ENCODE results near the gene RELB.
"Not testable (repeated sequence)": the region's sequence is repeated elsewhere in the genome, so short reads cannot be mapped to it uniquely, and the experiment has no call there.

RELB gene

DNA sequence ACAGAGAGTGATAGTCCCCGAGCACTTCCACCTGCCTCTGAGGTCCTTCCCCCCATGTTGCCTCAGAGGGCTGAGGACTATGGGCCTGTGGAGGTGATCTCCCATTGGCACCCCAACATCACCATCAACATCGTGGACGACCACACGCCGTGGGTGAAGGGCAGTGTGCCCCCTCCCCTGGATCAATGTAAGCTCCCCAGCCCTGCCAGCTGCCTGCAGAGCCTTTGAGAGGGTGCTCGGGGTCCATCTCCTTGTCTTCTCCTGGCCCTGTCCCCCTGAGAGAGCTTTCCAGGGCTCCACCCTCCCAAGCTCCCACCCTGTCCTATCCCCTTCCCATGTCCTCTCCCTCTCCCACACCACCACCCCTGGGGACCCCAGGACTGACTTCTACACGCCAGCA is 14.9 kb upstream of the RELB start:
- no peak for DNase-seq (ENCODE audit: low read depth in 3 of 3, low spot score in 1 of 3)

- DNase-seq (ENCODE audit: low read depth in 3 of 3, low spot score in 1 of 3) = no peak
Observed at GRCh38 chr19:44987148-44987675, 14.1 kb upstream of the RELB start.

DNA sequence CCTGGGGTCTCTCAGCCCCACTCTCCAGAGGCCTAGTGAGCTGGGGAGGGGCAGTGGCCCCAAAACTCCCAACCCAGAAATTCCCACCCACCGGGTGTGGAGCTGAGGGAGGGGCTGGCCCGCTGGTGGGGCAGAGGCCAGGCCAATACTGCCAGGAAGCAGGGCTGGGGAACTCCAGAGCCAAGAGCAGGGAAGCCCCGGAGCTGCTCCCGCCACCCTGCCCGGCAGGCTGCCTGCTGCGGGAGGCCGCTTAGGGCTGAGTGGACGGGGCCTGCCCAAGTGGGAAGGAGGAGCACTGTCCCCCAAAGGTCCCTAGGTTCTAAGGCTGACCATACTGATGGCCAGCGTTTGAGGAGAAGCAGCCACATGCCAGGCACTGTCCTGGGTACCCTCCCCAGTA is 13.0 kb upstream of the RELB start:
- no peak for DNase-seq (ENCODE audit: low read depth in 3 of 3, low spot score in 1 of 3)

- DNase-seq (ENCODE audit: low read depth in 3 of 3, low spot score in 1 of 3) = peak; percentile 21 to 50 (median 29)
Observed at GRCh38 chr19:44988896-44989556, 12.2 kb upstream of the RELB start.

DNA sequence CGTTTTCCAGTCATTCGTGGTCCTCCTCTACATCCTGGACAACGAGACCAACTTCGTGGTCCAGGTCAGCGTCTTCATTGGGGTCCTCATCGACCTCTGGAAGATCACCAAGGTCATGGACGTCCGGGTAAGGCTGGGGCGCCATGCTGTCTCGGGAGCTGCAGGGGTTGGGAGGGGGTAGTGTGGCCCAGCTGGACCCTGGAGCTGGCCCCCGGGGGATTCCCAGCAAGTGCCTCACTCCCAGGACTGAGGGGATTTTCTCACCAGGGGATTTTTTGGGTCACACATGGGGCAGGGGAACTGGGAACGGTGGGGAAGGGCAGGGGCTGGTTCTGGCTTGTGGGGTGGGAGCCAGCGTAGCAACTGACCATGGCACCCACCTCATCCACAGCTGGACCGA is 10.8 kb upstream of the RELB start:
- DNase-seq (ENCODE audit: low read depth in 3 of 3, low spot score in 1 of 3) = no peak

GRCh38 chr19:44990966-44991365 is 10.3 kb upstream of the RELB start:
- no peak for DNase-seq (ENCODE audit: low read depth in 3 of 3, low spot score in 1 of 3)

DNA sequence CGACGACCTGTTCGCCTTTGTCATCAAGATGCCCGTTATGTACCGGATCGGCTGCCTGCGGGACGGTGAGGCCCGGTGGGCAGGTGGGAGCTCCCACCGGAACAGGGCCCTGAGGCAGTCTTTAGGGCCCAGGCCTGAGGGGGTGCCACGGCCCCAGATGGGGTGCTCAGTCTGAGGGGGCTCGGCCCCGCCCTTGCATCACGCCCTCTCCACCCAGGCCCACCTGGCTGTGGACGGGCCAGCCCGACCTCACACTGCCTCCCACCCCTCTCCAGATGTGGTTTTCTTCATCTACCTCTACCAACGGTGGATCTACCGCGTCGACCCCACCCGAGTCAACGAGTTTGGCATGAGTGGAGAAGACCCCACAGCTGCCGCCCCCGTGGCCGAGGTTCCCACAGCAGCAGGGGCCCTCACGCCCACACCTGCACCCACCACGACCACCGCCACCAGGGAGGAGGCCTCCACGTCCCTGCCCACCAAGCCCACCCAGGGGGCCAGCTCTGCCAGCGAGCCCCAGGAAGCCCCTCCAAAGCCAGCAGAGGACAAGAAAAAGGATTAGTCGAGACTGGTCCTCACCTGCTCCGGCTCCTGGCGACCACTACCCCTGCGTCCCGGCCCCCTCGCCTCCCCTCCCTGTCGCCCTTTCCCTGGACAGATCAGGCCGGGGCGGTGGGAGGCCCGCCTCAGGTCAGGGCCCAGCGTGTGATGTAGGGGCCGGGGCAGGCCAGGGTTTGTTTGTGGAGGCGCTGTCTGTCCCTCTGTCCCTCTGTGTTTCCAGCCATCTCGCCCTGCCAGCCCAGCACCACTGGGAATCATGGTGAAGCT is 8.7 kb upstream of the RELB start:
- DNase-seq (ENCODE audit: low read depth in 3 of 3, low spot score in 1 of 3) = no peak

- no peak for DNase-seq (ENCODE audit: low read depth in 3 of 3, low spot score in 1 of 3)
Observed at GRCh38 chr19:44993526-44993925, 7.7 kb upstream of the RELB start.

DNA sequence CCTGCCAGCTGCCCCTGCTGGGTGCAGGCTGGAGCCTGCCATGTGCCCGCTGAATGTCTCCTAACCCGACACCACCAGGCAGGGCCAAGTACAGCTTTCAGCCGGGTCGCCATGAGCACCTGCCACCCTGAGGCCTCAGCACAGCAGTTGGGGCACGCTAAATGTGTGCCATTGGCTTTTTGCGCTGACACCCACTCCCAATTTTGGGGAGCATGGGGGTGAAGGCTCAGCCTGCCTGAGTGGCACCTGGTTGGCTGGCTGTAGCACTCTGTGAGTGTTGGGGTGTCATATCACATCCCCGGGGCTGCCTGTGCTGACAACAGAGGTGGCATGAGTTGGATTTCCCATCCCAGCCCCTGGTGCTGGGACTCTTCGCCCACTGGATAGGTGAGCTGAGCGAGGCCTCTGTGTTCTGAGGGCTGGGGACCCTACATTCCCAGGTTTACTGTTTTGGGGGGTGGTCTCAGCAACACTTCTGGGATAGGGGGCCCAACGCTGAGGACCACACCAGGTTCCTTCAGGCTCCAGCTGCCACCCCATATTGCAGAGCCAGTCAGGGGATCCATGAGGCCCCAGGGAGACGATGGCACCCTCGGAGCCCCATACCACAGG is 7.2 kb upstream of the RELB start:
- no peak for DNase-seq (ENCODE audit: low read depth in 3 of 3, low spot score in 1 of 3)

GRCh38 chr19:44998025-44998424 is 3.2 kb upstream of the RELB start:
- DNase-seq (ENCODE audit: low read depth in 3 of 3, low spot score in 1 of 3) = no peak

DNA sequence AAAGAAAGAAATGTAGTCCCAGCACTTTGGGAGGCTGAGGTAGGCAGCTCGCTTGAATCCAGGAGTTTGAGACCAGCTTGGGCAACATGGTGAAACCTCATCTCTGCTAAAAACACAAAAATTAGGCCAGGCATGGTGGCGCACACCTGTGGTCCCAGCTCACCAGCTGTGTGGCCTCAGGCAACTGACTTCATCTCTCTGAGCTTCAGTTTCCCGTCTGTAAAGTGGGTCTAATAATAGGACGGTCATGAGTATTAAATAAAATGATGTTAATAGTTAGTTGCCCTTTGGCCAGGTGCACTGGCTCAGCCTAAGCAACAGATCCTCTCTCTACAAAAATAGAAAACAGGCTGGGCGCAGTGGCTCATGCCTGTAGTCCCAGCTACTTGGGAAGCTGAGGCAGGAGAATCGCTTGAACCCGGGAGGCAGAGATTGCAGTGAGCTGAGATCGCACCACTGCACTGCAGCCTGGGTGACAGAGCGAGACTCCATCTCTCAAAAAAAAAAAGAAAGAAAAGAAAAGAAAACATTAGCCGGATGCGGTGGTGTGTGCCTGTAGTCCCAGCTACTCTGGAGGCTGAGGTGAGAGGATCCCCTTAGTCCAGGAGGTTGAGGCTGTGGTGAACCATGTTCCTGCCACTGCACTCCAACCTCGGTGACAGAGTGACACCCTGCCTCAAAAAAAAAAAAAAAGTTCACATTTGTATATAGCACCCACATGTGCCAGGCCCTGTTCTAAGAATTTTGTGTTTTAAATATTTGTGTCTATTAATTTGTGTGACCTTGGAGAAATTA is 1.9 kb upstream of the RELB start:
- not testable (repeated sequence) for DNase-seq (ENCODE audit: low read depth in 3 of 3, low spot score in 1 of 3)

DNA sequence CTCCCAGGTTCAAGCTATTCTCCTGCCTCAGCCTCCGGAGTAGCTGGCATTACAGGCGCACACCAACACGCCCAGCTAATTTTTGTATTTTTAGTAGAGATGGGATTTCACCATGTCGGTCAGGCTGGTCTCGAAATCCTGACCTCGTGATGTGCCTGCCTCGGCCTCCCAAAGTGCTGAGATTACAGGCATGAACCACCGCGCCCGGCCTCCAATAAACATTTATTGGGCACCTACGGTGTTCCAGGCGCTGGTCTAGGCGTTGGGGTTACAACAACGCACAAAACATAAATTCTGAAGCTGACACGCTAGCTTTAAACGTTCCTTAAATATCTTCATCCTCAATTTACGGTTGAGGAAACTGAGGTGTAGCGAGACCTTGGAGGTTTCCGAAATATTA is 599 bp upstream of the RELB start:
- not testable (repeated sequence) for DNase-seq (ENCODE audit: low read depth in 3 of 3, low spot score in 1 of 3)

GRCh38 chr19:45003485-45003884 is 2.2 kb downstream of the RELB start:
- no peak for DNase-seq (ENCODE audit: low read depth in 3 of 3, low spot score in 1 of 3)

DNA sequence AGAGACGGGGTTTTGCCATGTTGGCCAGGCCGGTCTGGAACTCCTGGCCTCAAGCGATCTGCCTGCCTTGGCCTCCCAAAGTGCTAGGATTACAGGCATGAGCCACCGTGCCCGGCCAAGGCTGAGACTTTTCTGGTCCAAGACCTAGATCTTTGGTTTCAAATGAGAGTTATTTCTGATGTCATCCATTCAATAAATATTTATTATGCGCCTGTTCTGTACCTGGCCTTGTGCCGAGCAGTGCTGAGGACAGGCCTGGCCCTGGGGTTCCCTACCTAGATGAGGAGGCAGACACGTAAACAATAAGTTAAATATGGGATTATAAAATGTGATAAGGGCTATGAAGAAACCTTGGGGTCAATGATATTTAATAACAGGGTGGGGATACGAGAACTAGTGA is 4.5 kb downstream of the RELB start:
- DNase-seq (ENCODE audit: low read depth in 3 of 3, low spot score in 1 of 3) = no peak

DNA sequence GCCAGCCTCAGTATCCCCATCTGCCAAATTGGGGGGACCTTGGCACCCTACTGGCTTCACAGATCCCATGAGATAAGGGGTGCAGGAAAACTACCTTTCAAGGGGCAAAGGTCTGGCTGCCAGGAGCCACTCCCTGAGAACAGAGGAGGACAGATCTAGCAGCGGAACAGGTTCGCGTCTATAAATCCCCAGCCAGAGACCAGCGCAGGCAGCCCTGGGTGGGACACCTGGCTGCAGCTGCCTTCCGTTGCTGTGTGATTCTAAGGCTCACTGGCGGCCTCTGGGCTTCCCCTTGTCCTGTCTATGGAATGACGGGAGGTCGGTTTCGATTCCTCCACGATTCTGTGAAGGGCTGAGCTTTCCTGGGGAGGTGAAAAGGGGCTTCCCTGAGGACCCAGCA is 7.3 kb downstream of the RELB start:
- no peak for DNase-seq (ENCODE audit: low read depth in 3 of 3, low spot score in 1 of 3)

- no peak for DNase-seq (ENCODE audit: low read depth in 3 of 3, low spot score in 1 of 3)
Observed at GRCh38 chr19:45009625-45010255, 8.5 kb downstream of the RELB start.

GRCh38 chr19:45010306-45010705 is 9.0 kb downstream of the RELB start:
- no peak for DNase-seq (ENCODE audit: low read depth in 3 of 3, low spot score in 1 of 3)

DNA sequence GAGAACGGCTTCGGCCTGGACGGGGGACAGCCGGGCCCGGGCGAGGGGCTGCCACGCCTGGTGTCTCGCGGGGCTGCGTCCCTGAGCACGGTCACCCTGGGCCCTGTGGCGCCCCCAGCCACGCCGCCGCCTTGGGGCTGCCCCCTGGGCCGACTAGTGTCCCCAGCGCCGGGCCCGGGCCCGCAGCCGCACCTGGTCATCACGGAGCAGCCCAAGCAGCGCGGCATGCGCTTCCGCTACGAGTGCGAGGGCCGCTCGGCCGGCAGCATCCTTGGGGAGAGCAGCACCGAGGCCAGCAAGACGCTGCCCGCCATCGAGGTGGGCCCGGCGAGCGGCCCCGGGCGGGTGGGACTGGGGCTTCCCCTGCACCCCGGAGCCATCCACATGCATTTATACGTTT is 10.7 kb downstream of the RELB start:
- no peak for DNase-seq (ENCODE audit: low read depth in 3 of 3, low spot score in 1 of 3)

- DNase-seq (ENCODE audit: low read depth in 3 of 3, low spot score in 1 of 3) = peak; percentile 29 to 53 (median 33)
Observed at GRCh38 chr19:45016388-45017314, 15.4 kb downstream of the RELB start.

- no peak for DNase-seq (ENCODE audit: low read depth in 3 of 3, low spot score in 1 of 3)
Observed at GRCh38 chr19:45019187-45019586, 17.9 kb downstream of the RELB start.

All from stimulated activated CD4-positive, alpha-beta T cell treated with anti-CD3 and anti-CD28 coated beads, TNF-alpha, amount 100 ng/mL, for 1 hour (primary cell).